Mucosa of rectum (tissue), 2 donors: ENCODE results near the gene SLC15A1.
"Not testable (repeated sequence)": the region's sequence is repeated elsewhere in the genome, so short reads cannot be mapped to it uniquely, and the experiment has no call there.

ENCODE experiments used
- H3K27ac ChIP-seq, 2 donors: one replicate each; pipeline ENCODE4 v1.7.0; 2013; ENCODE audit warnings: inconsistent platforms in 2 of 2, low read depth in 2 of 2, low read length in 2 of 2
- H3K27me3 ChIP-seq, 2 donors: one replicate each; pipeline ENCODE4 v1.7.0; 2013; ENCODE audit warnings: low read length in 2 of 2; ENCODE audit not compliant: control insufficient read depth in 2 of 2, insufficient read depth in 2 of 2
- H3K36me3 ChIP-seq, 2 donors: one replicate each; pipeline ENCODE4 v1.7.0; 2013; ENCODE audit warnings: low read length in 2 of 2; ENCODE audit not compliant: control insufficient read depth in 2 of 2, insufficient read depth in 2 of 2
- H3K4me1 ChIP-seq, 2 donors: one replicate each; pipeline ENCODE4 v1.7.0; 2013; ENCODE audit warnings: low read length in 2 of 2, mild to moderate bottlenecking in 1 of 2; ENCODE audit not compliant: control insufficient read depth in 2 of 2, insufficient read depth in 2 of 2
- H3K4me3 ChIP-seq, 2 donors: one replicate each; pipeline ENCODE4 v1.7.0; 2013; ENCODE audit warnings: low read length in 2 of 2
- H3K9ac ChIP-seq, 2 donors: one replicate each; pipeline ENCODE4 v1.7.0; 2013; ENCODE audit warnings: low read length in 2 of 2, low read depth in 1 of 2, mild to moderate bottlenecking in 1 of 2
- H3K9me3 ChIP-seq, 2 donors: one replicate each; pipeline ENCODE4 v1.7.0; 2013; ENCODE audit warnings: low read length in 2 of 2; ENCODE audit not compliant: control insufficient read depth in 2 of 2
- donor health status: healthy.
- donor health status: Normal muscosa, but diverticular disease.

The SLC15A1 gene

GRCh38 chr13:98638352-98638751 is 114.1 kb downstream of the SLC15A1 start:
- H3K27me3 ChIP-seq, H3K36me3 ChIP-seq, H3K4me1 ChIP-seq, H3K9ac ChIP-seq, H3K4me3 ChIP-seq, H3K9me3 ChIP-seq, H3K27ac ChIP-seq: not testable (repeated sequence)
